K562 (cell line): ENCODE data around the gene VRK1. TPM values are rescaled to one million over a fixed set of nuclear protein-coding genes. Genes with fewer than 3 reads are reported as not detected.

Experiments
- ETV5 ChIP-seq: sonication (generic); formaldehyde crosslinking; IDR thresholded peaks from 2 replicates; pipeline ENCODE4 v1.4.0; 2020; ENCODE audit warnings: low read depth, mild to moderate bottlenecking, missing genetic modification reagents
- EZH2 ChIP-seq: IDR thresholded peaks from 2 replicates; pipeline ENCODE4 v1.6.1; 2012; ENCODE audit warnings: low read depth, mild to moderate bottlenecking, inconsistent platforms, low read length, borderline replicate concordance
- KLF1 ChIP-seq: fragments of 450-650 bp; IDR thresholded peaks from 2 replicates; pipeline ENCODE4 v1.6.1; 2016; ENCODE audit warnings: missing genetic modification characterization, missing compliant biosample characterization
- KLF16 ChIP-seq: IDR thresholded peaks from 2 replicates; pipeline ENCODE4 v1.6.1; 2016; ENCODE audit warnings: antibody characterized with exemption
- NCOA6 ChIP-seq: fragments of 450-650 bp; IDR thresholded peaks from 2 replicates; pipeline ENCODE4 v1.6.1; 2017; ENCODE audit warnings: mild to moderate bottlenecking
- SETDB1 ChIP-seq: IDR thresholded peaks from one replicate; pipeline ENCODE4 v1.6.1; 2012; ENCODE audit warnings: low read length, control low read depth, inconsistent platforms
- ZBTB8A ChIP-seq: fragments of 450-650 bp; IDR thresholded peaks from 2 replicates; pipeline ENCODE4 v1.6.1; 2018; ENCODE audit warnings: mild to moderate bottlenecking, moderate library complexity; ENCODE audit not compliant: partially characterized antibody
- ZKSCAN1 ChIP-seq: fragments of 150-350 bp; IDR thresholded peaks from 2 replicates; pipeline ENCODE4 v1.6.1; 2016; ENCODE audit warnings: low read depth, low read length
- ZNF165 ChIP-seq: fragments of 250-450 bp; sonication (Bioruptor Pico); IDR thresholded peaks from 2 replicates; pipeline ENCODE4 v1.4.0; 2020; ENCODE audit warnings: borderline replicate concordance
- ZNF384 ChIP-seq: IDR thresholded peaks from 2 replicates; pipeline ENCODE4 v1.6.1; 2012; ENCODE audit warnings: low read depth, low read length, improper control_type of control experiment
- polyA plus RNA-seq, 8 experiments: library from polyadenylated mRNA; depleted of rRNA in 4 of 8; stranded (reverse) in 5 of 8; unstranded in 3 of 8; fragments of >200 nt; fragmentation: Nextera tagmentation in 2 of 8; fragmentation: Illumina TruSeq in 1 of 8; extraction: Ambion mirVana in 2 of 8; extraction: Trizol in 1 of 8; gene quantifications; 2 replicates each; pipeline versions ENCODE4 v1.2.1 to v1.2.3, GENCODE V29; 2011 to 2014; ENCODE audit warnings: inconsistent platforms in 1 of 8, missing spikeins in 1 of 8
- total RNA-seq, 7 experiments: library from RNA; depleted of rRNA in 6 of 7; stranded (reverse); fragments of >200 nt in 6 of 7; fragmentation: Illumina TruSeq in 2 of 7; extraction: Trizol in 2 of 7; gene quantifications; 2 replicates each; pipeline versions ENCODE4 v1.2.1 to v1.2.3, GENCODE V29; 2011 to 2021; ENCODE audit warnings: low replicate concordance in 1 of 7
- TF ChIP-seq, protein P1 (sequence below): fragments of 450-650 bp; formaldehyde crosslinking; conservative IDR thresholded peaks from 2 replicates; pipeline ENCODE4 v1.4.0; 2022; ENCODE audit warnings: mild to moderate bottlenecking, missing genetic modification characterization
- TF ChIP-seq, protein P2 (sequence below): conservative IDR thresholded peaks from 2 replicates; pipeline ENCODE4 v1.6.1; 2011; ENCODE audit warnings: low read depth, mild to moderate bottlenecking, low read length; ENCODE audit not compliant: control insufficient read depth
- TF ChIP-seq, protein P3 (sequence below), 2 experiments: fragments of 450-650 bp; IDR thresholded peaks; 2 replicates each; pipeline ENCODE4 v1.6.1; 2016
- TF ChIP-seq, protein P4 (sequence below): sonication (generic); formaldehyde crosslinking; IDR thresholded peaks from 2 replicates; pipeline ENCODE4 v1.8.0; 2022; ENCODE audit warnings: mild to moderate bottlenecking, missing genetic modification reagents, borderline replicate concordance
- TF ChIP-seq, protein P5 (sequence below): fragments of 250-450 bp; sonication (Bioruptor Pico); IDR thresholded peaks from 2 replicates; pipeline ENCODE4 v1.8.0; 2022; ENCODE audit warnings: moderate library complexity, mild to moderate bottlenecking, inconsistent platforms
- TF ChIP-seq, protein P6 (sequence below): fragments of 200-800 bp; sonication (Bioruptor generic); IDR thresholded peaks from 2 replicates; pipeline ENCODE4 v1.6.1; 2017; ENCODE audit warnings: missing genetic modification characterization, missing compliant biosample characterization
- TF ChIP-seq, protein P7 (sequence below): fragments of 200-800 bp; sonication (Bioruptor generic); IDR thresholded peaks from 2 replicates; pipeline ENCODE4 v1.6.1; 2017; ENCODE audit warnings: missing genetic modification characterization, missing compliant biosample characterization

VRK1 gene
- total and polyA plus RNA-seq, 9 of the 15 experiments (the other 6 are each of a cell fraction or from before 2014, with no cell fraction given), result 83.6 to 177 (median 116) TPM

DNA sequence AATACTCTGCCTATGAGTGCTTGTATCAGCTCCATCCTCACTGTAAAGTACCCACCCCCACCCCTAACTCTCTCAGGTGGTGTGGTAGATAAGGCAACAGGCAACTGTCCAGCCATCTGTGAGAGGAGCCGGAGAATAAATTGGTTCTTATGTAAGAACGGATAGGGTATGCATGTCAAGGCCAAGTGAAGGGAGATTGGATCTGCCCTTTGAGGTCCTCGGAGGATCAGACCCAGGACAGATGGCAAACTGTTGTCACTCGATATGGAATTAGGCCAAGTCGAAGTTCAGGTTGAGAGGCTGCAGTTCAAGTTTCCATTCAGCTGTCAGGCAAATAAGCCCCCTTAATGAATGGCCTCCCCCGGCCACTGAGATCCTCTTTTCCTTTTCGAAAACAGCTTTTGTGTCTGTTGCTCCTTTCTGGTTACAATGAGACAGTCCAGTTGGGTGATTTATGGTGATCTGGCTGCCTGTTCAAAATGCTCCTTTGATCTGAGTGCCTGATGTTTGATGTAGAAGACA, 120.3 kb downstream of the VRK1 start (continued):
- no peak for TF ChIP-seq EZH2
- TF ChIP-seq ETV5 (CRISPR knock-in tag), result 0 out of 2 replicates have a peak, but pooled peaks have one; percentile 37
- peak; percentile 99 for TF ChIP-seq KLF16
- TF ChIP-seq, protein P1, sequence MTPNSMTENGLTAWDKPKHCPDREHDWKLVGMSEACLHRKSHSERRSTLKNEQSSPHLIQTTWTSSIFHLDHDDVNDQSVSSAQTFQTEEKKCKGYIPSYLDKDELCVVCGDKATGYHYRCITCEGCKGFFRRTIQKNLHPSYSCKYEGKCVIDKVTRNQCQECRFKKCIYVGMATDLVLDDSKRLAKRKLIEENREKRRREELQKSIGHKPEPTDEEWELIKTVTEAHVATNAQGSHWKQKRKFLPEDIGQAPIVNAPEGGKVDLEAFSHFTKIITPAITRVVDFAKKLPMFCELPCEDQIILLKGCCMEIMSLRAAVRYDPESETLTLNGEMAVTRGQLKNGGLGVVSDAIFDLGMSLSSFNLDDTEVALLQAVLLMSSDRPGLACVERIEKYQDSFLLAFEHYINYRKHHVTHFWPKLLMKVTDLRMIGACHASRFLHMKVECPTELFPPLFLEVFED (CRISPR knock-in tag), result no peak
- TF ChIP-seq, protein P2, sequence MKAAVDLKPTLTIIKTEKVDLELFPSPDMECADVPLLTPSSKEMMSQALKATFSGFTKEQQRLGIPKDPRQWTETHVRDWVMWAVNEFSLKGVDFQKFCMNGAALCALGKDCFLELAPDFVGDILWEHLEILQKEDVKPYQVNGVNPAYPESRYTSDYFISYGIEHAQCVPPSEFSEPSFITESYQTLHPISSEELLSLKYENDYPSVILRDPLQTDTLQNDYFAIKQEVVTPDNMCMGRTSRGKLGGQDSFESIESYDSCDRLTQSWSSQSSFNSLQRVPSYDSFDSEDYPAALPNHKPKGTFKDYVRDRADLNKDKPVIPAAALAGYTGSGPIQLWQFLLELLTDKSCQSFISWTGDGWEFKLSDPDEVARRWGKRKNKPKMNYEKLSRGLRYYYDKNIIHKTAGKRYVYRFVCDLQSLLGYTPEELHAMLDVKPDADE, result peak; percentile 71; the same call in 1 of the 2 replicates
- TF ChIP-seq, protein P3, sequence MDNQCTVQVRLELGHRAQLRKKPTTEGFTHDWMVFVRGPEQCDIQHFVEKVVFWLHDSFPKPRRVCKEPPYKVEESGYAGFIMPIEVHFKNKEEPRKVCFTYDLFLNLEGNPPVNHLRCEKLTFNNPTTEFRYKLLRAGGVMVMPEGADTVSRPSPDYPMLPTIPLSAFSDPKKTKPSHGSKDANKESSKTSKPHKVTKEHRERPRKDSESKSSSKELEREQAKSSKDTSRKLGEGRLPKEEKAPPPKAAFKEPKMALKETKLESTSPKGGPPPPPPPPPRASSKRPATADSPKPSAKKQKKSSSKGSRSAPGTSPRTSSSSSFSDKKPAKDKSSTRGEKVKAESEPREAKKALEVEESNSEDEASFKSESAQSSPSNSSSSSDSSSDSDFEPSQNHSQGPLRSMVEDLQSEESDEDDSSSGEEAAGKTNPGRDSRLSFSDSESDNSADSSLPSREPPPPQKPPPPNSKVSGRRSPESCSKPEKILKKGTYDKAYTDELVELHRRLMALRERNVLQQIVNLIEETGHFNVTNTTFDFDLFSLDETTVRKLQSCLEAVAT (IDR thresholded peaks at IDR 0.05), result peak; percentile 7 to 67; a peak in 1 of 4 replicates
- no peak for TF ChIP-seq NCOA6
- TF ChIP-seq, protein P4, sequence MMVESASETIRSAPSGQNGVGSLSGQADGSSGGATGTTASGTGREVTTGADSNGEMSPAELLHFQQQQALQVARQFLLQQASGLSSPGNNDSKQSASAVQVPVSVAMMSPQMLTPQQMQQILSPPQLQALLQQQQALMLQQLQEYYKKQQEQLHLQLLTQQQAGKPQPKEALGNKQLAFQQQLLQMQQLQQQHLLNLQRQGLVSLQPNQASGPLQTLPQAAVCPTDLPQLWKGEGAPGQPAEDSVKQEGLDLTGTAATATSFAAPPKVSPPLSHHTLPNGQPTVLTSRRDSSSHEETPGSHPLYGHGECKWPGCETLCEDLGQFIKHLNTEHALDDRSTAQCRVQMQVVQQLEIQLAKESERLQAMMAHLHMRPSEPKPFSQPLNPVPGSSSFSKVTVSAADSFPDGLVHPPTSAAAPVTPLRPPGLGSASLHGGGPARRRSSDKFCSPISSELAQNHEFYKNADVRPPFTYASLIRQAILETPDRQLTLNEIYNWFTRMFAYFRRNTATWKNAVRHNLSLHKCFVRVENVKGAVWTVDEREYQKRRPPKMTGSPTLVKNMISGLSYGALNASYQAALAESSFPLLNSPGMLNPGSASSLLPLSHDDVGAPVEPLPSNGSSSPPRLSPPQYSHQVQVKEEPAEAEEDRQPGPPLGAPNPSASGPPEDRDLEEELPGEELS (CRISPR knock-in tag), result no peak
- peak; percentile 79 for TF ChIP-seq KLF1 (tag)
- TF ChIP-seq, protein P5, sequence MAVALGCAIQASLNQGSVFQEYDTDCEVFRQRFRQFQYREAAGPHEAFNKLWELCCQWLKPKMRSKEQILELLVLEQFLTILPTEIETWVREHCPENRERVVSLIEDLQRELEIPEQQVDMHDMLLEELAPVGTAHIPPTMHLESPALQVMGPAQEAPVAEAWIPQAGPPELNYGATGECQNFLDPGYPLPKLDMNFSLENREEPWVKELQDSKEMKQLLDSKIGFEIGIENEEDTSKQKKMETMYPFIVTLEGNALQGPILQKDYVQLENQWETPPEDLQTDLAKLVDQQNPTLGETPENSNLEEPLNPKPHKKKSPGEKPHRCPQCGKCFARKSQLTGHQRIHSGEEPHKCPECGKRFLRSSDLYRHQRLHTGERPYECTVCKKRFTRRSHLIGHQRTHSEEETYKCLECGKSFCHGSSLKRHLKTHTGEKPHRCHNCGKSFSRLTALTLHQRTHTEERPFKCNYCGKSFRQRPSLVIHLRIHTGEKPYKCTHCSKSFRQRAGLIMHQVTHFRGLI (CRISPR knock-in tag), result peak; percentile 75; the same call in 1 of the 2 replicates
- TF ChIP-seq ZNF384, result 0 out of 2 replicates have a peak, but pooled peaks have one; percentile 13
- TF ChIP-seq, protein P6, sequence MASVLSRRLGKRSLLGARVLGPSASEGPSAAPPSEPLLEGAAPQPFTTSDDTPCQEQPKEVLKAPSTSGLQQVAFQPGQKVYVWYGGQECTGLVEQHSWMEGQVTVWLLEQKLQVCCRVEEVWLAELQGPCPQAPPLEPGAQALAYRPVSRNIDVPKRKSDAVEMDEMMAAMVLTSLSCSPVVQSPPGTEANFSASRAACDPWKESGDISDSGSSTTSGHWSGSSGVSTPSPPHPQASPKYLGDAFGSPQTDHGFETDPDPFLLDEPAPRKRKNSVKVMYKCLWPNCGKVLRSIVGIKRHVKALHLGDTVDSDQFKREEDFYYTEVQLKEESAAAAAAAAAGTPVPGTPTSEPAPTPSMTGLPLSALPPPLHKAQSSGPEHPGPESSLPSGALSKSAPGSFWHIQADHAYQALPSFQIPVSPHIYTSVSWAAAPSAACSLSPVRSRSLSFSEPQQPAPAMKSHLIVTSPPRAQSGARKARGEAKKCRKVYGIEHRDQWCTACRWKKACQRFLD, result peak; percentile 89
- no peak for TF ChIP-seq ZNF165
- 0 out of 2 replicates have a peak, but pooled peaks have one; percentile 43 for TF ChIP-seq ZKSCAN1
- TF ChIP-seq, protein P7, sequence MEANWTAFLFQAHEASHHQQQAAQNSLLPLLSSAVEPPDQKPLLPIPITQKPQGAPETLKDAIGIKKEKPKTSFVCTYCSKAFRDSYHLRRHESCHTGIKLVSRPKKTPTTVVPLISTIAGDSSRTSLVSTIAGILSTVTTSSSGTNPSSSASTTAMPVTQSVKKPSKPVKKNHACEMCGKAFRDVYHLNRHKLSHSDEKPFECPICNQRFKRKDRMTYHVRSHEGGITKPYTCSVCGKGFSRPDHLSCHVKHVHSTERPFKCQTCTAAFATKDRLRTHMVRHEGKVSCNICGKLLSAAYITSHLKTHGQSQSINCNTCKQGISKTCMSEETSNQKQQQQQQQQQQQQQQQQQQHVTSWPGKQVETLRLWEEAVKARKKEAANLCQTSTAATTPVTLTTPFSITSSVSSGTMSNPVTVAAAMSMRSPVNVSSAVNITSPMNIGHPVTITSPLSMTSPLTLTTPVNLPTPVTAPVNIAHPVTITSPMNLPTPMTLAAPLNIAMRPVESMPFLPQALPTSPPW (CRISPR knock-in tag), result peak; percentile 87
- TF ChIP-seq SETDB1, result no peak
- TF ChIP-seq ZBTB8A, result no peak
